Stimulated activated CD8-positive, alpha-beta memory T cell treated with anti-CD3 and anti-CD28 coated beads, Interleukin-15, amount 100 ng/mL, for 48 hours (primary cell): ENCODE measurements around the gene NTN4.
"Not testable (repeated sequence)": the region's sequence is repeated elsewhere in the genome, so short reads cannot be mapped to it uniquely, and the experiment has no call there.

ENCODE experiments used
- DNase-seq, 2 donors: peaks; one replicate each; pipeline ENCODE4 v3.0.0-alpha.2; 2020; ENCODE audit warnings: low read depth in 2 of 2

NTN4 gene

DNA sequence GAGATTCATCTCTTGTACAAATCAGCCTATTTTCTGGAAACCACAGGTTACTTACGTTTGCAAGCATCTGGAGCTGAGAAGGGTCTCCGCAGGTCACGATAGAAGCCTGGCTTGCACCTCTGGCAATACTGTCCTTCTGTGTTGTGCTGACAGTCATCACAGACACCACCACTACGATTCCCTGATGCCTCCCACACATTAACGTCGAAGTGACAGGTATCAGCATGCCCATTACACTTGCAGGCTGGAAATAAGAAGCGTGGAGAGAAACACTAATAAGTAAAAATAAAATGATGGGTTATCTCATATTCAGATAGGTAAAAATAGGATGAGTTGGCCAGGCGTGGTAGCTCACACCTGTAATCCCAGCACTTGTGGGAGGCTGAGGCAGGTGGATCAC is 80.2 kb downstream of the NTN4 start:
- no peak for DNase-seq

DNA sequence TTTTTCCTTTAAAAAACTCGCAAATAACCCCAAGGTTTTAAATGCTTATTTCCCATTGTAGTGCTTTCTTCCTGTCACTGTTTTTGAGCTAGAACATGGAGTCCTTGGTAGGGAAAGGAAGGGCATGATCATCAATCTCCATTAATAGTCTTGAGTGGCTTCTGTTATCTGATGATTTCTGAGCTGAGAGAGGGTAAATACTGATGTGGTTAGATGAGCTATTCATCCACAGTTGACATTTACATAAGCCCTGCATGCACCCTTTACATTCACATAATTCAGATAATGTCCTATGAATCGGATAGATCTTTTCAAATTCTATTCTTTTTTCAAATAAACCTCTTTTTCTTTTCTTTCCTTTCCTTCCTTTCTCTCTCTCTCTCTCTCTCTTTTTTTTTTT is 81.4 kb downstream of the NTN4 start:
- no peak for DNase-seq

DNA sequence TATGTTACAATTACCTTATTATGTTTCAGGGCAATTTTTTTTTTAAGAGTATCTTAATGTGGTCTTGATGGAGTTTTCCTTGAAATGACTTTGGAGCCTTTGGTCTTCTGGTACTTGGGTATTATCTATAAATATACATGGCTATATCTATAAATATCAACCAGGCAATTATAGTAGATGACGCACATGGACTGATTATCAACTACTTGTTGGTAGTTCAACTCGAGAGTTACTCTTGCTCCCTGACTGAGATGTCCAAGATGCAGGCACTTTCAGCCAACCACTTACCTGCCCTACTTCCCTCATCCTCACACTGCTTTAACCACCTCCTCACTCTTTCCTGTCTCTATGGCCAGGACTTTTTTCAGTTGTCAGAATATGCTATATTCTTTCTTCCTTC is 85.4 kb downstream of the NTN4 start:
- no peak for DNase-seq

DNA sequence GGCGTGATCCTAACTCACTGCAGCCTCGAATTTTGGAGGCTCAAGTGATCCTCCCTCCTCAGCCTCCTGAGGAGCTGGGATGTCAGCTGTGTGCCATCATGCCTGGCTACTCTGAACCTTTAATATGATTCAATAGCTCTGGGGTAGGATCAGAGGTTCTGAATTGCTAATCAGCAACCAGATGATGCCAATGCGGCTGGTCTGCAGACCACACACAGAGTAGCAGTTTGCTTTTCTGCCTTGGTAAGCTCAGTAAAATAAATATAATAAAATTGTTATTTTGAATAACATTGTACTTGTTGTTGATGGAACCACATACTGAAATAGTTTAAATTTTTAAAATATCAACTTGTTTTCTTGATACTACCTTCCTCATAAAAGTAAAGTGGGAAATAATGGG is 86.6 kb downstream of the NTN4 start:
- no peak for DNase-seq

DNA sequence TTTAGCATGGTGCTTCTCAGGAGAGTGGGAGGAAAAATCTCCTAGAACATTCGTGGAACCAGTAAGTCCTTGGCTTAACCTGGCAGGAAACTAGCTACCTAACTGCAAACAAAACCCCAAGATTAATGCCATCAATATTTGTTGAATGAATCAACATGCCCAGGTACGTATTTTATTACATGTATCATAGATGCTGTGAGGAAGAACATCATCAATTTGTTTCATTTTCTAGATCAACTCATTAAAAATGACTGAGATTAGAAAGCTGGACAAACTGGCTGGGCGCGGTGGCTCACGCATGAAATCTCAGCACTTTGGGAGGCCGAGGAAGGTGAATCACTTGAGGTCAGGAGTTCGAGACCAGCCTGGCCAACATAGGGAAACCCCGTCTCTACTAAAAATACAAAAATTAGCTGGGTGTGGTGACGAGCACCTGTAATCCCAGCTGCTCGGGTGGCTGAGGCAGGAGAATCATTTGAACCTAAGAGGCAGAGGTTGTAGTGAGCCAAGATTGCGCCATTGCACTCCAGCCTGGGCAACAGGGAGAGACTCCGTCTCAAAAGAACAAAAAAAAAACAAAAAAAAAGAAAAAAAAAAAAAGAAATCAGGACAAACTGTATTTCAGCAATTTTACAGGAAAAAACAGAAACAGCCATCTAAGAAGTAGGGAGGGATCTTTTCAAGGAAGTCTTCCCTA is 88.7 kb downstream of the NTN4 start:
- no peak for DNase-seq

DNA sequence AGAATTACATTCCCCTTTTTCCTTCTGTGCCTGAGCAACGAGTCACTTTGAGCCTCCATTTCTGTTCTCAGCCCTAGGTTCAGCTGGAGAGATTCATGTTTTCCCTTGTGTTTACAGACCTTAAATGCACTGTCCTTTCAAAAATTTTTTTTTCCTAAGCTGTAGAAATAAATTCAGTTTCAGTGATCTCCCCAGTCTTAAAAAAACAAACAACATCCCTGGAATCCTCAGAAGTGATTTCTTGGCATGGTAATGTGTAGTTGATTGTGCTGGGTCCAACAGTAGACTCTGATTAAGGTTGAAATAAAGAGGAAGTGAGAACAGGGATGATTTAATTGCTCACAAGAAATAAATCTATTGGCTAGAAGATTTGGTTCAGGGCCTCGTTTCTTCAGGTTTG is 89.3 kb downstream of the NTN4 start:
- no peak for DNase-seq

DNA sequence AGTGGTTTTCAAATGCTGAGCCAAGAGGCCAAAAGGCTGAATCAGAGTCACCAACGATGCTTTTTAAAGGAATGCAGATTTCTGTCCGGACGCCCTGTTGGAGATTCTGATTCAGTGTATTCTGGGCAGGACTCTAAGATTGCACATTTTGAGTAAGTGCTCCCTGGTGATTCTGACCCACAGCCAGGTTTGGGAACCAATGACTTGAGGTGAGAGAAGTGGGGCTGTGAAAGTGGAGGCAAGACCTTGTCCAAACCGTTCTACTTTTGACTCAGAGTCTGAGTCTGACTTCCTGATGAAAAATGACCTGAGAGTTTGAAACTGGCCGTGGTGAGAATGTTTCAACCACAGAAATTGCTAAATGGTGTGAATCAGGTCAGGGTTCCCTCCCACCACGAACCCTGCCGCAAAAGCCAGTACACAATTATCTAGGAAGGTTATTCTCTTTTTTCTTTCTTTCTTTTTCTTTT is 90.2 kb downstream of the NTN4 start:
- peak in 1 of 2 donors; percentile 8 for DNase-seq

DNA sequence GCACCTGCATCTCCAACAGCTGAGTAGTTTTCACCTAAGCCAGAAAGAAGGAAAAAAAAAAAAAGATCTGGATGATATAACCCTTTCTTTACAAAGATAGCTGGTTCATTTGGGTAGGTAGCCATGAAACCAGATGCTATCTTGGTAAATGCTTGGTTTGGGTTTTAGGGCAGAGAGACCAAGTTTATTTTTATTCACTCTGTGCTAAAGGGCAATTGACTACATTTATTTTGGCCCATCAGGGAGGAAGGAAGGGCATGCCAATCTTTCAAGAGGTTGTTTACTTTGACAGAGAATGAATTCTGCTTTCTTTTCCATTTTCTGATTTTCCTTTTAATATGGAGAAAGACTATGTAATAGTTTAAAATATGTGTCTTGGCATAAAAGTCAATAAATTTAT is 91.0 kb downstream of the NTN4 start:
- no peak for DNase-seq

DNA sequence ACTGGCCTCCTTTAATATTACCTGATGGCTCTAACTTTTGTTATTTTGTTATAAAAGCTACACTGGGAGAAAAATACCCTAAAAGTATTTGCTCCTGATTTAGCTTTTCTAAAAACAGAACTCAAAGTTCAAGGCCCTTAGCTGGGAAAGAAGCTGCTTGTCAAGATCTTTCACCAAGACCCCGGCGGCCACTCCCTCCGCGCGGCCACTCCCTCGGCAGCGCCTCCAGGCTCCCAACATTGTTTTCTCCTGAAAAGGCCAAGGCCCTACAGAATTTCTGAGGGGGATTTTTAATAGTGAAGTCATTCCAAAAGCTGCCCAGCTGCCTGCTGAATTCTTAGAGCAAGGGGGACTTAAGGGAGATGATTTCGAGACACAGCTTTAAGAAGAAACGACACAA is 96.4 kb downstream of the NTN4 start:
- no peak for DNase-seq

DNA sequence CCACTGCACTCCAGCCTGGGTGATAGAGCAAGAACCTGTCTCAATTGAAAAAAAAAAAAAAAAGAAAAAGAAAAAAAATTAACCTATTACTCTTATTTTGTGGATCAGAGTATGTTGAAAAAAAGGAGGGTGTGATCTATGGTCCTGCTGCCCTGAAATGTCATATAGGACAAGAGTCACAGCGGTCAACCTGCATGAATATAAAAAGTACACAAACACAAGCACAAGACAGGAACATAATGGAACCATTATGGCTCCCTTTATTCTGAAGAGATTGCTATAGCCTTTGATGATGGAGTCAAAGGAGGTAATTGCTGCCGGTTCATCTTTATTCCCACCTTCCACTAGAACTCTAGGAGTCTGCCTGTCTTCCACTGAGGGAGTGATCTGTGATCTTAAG is 96.9 kb downstream of the NTN4 start:
- no peak for DNase-seq

DNA sequence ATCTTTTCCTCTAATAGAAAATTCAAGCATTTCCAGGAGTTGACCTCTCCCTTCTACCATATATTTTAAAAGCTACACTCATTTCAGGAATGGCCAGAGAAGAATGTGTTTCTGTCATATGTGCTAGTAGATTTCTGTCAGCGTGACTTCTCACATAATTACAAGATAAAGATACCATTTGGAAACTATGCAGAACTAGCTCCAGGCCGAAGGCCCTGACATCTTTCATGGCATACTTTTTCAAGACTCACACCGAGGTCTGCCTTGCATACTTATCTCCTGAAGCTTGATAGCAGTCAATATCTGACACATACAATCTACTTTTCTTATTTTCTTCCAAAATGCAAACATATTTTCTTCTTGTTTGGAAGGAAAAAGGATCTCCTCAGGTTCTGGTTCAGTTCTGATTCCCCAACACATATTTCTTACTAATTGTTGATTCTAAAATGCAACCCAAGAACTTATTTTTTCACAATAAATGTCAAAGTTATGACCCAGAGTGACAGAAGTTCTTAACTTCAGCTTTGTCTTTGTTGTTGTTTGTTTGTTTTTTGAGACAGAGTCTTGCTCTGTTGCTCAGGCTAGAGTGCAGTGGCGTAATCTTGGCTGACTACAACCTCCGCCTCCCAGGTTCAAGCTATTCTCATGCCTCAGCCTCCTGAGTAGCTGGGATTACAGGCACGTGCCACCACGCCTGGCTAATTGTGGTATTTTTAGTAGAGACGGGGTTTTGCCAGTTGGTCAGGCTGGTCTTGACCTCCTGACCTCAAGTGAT is 99.5 kb downstream of the NTN4 start:
- DNase-seq, result no peak

DNA sequence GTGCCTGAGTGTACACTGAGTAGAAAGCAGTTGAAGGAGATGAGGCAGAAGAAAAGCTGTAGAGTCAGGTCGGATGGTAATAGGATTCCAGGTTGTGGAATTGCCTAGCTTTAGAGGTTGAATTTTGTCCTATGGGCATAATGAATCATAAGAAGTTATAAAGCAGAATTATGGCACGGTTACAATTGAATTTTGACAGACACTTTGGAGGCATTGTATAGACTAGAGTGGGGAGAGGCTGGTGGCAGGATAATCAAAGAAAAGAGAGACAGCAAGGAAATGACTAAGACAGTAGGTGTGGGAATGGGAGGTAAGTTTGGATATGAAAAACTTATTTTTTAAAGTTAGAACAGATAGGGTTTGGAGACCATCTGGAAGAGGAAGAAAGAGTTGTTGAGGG is 102.6 kb downstream of the NTN4 start:
- no peak for DNase-seq

DNA sequence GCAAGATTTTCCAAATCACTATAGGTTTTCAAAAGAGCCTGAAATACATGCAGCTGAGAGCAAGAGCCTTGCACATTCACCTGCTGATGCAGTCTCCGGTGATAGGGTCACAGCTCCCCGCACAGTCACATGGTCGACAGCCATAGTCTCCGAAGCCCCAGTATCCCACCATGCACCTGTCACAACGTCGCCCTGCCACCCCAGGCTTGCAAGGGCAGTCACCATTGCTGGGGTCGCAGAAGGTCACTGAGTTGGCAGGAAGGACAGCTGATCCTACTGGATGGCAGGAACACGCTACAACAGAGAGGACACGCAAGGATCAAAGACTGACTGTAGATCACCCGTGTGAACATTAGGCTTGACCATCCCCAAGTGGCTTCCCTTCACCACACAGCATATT is 107.1 kb downstream of the NTN4 start:
- DNase-seq, result no peak

DNA sequence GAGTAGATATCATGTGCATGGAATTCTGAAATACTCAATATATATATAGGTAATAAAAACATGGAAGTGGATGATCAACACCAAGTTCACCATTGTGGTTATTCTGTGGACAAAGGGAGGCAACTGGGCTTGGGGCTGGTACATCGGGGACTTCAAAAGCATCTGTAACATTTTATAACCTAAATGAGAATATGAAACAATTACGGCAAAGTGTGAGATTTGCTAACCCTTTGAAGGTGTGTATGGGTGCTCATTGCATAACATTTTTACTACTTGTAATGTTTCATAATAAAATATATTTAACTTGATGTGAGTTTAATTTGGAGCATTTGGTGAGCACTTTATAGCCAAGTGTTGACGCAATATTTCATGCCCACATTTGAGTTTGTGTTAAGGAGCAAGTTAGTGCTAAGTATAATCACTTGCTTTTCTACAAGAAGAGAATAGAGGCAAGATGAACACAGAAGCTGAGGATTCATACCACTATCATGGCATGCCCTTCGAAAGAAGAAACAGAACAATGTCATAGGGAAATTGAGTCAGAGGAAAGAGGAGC is 109.3 kb downstream of the NTN4 start:
- no peak for DNase-seq

DNA sequence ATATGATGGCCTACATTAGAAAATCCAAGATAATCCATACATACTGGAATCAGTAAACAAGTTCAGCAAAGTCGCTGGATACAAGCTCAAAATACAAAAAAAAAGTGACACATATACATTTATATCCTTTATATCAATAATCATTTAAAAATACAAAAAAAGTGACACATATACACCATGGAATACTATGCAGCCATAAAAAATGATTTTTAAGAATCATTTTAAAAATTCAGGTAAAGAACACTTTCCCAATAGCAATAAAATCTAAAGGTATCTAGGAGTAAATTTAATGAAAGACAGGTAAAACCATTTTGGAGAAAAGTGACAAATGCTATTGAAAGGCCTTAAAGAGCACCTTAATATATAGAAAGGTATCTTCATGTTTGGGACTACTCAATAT is 111.9 kb downstream of the NTN4 start:
- DNase-seq, result no peak

DNA sequence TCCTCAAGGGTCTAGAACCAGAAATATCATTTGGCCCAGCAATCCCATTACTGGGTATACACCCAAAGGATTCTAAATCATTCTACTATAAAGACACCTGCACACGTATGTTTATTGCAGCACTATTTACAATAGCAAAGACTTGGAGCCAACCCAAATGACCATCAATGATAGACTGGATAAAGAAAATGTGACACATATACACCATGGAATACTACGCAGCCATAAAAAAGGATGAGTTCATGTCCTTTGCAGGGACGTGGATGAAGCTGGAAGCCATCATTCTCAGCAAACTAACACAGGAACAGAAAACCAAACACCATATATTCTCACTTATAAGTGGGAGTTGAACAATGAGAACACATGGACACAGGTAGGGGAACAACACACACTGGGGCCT is 112.8 kb downstream of the NTN4 start:
- not testable (repeated sequence) for DNase-seq

DNA sequence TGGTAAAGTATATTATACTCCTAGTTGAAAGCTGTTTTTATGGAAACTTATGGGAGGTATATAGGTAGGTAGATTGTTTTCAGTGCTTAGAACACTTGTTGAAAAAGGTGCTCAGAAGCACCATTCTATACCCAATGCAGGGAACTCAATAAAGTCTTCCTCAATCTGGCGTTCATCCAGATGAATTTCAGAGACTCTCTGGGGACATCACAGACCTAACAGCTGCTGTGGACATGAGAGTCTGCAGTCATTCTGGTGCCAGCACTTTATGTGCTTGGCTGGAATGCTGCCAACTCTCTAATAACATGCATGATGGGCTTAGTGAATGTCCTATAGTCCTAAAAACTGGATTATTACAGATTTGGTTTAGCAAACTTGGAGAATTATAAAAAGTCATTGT is 115.9 kb downstream of the NTN4 start:
- DNase-seq, result no peak

DNA sequence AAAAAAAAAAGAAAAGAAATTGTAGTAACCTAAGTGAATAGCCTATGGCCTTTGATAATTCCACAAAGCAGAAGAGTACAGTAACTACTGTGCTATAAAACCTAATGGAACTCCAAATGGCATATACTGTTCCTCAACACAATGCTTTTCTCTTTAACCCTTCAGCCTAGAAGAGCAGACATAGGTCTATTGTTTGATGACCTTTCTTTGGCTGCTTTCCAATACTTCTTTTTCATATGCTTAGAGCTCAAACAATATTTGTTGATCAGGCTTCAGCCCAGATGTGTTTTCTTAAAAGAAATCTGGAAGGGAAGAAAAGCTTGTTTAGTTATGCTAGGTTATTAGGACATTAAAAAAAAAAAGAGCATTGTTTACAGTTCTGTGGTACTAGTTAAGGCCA is 116.4 kb downstream of the NTN4 start:
- DNase-seq, result no peak

DNA sequence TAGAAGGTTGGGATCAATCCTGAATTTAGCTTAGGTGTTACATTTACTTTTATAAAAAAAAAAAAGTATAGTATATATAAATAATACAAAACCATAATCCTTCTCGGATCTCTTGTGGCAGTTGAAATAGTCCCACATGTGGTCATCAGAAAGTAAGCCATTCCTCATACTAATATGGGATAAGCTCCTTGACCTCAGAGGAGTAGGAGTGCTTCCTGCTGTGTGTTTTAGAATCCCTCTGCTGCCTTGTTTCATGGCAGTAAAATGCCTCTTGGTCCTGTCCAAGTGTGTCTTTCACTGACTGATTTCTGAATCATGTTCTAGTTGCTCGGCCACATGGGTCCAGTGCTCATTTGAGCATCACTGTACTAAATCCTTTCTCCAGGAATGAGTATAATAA is 117.0 kb downstream of the NTN4 start:
- DNase-seq, result no peak

DNA sequence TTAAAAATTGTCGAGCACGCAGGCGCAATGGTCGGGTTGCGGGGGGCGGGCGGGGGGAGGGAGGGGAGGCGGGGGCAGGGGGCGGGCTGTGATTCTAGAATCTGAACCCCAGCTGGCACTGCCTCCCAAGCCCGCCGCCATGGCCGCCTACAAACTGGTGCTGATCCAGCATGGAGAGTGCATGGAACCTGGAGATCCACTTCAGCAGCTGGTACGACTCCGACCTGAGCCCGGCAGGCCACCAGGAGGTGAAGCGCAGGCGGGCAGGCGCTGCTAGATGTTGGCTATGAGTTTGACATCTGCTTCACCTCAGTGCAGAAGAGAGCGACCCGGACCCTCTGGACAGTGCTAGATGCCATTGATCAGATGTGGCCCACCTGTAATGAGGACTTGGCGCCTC is 118.4 kb downstream of the NTN4 start:
- DNase-seq, result no peak

DNA sequence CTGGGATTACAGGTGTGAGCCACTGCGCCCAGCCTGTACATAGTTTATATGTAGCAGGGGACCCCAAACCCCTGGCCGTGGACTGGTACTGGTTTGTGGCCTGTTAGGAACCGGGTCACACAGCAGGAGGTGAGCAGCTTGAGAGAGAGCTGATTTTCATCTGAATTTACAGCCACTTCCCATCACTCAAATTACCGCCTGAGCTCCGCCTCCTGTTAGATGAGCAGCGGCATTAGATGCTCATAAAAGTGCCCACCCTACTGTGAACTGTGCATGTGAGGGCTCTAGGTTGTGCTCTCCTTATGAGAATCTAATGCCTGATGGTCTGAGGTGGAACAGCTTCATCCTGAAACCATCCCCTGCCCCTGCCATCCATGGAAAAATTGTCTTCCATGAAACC is 119.3 kb downstream of the NTN4 start:
- DNase-seq, result no peak

DNA sequence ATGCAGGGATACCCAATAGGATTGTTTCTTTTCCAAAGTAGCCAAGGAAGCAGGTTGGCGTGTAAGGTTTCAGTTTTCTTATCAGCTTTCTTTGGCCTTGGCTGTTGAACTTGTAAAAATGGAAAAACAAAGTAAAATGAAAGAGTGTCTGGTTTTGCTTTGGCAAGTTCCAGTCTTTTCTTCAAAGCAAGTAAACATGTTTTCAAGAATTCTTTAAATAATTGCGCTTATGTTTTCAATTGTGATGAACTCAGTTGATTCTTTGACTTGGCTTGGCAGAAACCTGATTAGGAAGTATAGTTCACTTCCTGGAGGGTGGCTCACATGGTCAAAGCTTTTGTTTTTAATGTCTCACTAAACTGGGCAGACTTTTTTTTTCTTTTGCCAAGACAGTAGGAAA is 127.0 kb downstream of the NTN4 start:
- DNase-seq, result no peak

DNA sequence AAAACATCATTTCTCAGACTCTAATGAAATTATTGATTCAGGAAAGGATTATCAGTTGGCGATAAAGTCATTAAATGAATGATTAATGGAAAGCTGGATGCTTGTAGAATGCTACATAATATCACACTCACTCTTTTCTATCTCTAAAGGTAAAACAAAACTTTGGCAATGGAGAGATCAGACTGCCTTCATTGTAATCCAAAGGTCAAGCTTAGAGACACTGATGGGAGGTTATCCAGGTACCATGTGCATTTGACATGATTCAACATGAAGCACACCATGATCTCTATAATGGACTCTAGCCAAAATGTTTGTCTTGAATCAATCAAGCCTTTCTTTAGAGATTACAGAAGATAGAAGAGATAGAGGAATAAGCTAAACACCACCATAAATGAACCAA is 129.2 kb downstream of the NTN4 start:
- DNase-seq, result no peak
